ENCODE results near the gene SRGN.

SRGN gene

DNA sequence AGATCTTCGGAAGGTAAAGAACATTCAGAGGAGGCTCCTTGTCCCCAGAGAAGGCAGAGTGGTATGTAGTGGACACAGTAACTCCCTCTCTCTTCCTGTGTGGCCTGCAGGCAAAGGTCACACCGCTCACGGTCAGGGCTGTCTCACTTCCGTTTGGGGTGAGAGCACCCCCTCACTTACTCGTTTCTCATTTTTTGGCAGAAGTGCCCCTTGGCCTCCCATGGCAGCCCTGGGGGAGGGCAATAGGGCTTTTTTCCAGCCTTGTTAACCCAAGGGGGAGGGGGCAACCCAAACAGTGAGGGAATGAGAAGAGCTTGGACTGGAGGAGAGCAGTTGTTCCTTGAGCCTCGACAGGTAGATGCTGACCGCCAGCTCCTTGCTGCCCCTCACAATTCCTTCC, 31.8 kb upstream of the SRGN start:
- Mint-ChIP-seq H3K4me1 (peaks cover 75% of the 10 kb centered on the region), H3K4me3 (peak overlapping the region; percentile 60 to 75), H3K27me3 (no peaks in the 10 kb centered on the region), H3K9me3 (peaks cover 0 to 4% of the 10 kb centered on the region in 2 donors), H3K27ac (peak overlapping the region in 1 of 2 donors; percentile 77)
- DNase-seq (no peak), ATAC-seq (no peak)

DNA sequence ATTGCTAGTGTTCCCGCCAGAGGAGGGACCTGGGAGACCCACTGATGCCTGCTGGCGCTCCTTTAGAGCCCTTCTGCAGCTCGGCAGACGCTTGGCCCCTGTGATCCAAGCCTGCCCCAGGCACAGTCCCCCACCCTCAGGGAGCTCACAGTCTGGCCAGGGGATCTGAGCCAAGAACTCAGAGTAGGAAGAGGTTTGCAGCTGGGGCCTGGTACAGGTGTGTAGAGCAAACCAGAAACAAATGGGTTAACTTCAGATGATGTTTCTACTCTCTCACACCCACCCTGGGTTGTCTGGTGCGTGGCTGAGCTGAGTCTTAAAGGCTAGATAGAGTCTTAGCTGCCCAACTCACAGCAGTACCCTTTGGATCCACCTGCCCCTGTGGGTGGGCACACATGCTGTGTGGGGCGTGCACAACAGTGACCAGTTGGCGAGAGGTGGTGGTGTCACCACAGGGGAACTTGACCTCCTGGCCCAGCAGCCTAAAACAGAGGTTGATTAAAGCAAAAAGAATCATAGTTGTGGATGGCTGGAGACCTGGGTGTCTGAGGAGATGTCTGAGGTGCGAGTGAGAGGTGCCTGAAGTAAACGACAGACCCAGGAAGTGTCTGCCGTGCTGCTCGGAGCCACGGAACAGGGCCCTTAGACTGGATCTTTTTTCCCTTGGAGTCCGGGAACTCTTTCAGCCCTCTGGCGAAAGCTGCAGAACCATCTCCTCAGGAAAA, 31.2 kb upstream of the SRGN start:
- Mint-ChIP-seq H3K4me1 (peaks cover 75% of the 10 kb centered on the region), H3K27ac (peak overlapping the region; percentile 72 to 82), H3K9me3 (peaks cover 0 to 4% of the 10 kb centered on the region in 2 donors), H3K27me3 (no peaks in the 10 kb centered on the region), H3K4me3 (peak overlapping the region; percentile 72 to 75)
- DNase-seq (no peak), ATAC-seq (peak; percentile 6)

DNA sequence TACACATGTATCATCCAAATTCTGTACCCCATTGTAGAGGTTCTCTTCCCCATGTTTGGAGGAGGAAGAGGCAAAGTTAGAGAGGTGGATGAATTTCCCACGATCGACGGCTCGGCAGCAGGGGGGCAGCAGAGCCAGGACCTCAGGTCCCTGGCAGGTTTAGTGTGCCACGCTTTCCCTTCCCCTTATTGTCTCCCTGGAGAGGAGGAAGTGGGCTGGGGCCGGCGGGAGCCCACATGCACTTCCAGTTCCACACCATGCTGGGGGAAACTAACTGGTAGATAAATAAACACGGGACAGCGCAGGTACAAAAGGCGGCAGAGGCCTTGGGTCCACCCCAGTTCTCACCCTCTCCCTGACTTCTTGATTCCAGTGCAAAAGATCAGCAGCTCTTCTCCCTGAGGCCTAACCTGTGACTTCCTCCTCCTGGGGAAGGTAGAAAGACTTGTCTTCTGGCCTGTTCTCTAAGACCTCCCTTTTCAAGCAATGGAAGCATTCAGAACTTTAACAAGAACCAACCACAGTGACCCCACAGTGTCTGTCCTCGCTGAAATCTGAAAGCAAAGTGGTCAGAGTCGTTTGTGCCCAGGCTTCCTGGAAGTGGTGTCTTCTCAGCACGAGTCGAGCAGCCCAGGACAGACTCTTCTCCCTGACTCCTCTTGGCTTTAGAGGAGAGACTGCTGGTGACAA, 30.5 kb upstream of the SRGN start:
- H3K4me1 Mint-ChIP-seq, result peaks cover 75% of the 10 kb centered on the region

DNA sequence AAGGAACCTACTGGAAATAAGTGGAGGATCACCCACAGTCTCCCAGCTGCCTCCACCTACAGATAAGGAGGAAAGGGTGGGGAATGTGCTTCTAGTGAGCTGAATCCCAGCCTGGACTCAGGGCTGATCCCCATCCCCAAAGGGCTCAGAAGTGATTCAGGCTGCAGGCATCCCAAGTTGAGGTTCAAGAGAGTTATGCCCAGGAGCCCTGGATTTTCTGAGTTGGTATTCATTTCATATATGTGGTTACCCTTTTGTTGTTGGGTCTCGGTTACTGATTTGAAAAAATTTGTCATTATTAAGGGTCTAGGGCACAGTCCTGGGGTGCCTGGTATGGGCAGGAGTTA, 30.0 kb upstream of the SRGN start:
- Mint-ChIP-seq H3K4me1 (peaks cover 72% of the 10 kb centered on the region), H3K27me3 (no peaks in the 10 kb centered on the region), H3K4me3 (peak overlapping the region; percentile 72 to 75), H3K27ac (peak overlapping the region; percentile 42 to 86), H3K9me3 (no peaks in the 10 kb centered on the region)
- no peak for ATAC-seq
- no peak for DNase-seq

More for the DNA sequence above, 30.5 kb upstream of the SRGN start:
- peak; percentile 53 for ATAC-seq
- H3K9me3 Mint-ChIP-seq, result peaks cover 0 to 4% of the 10 kb centered on the region in 2 donors
- no peak for DNase-seq
- H3K27me3 Mint-ChIP-seq, result no peaks in the 10 kb centered on the region
- H3K4me3 Mint-ChIP-seq, result peak overlapping the region; percentile 72 to 75
- peak overlapping the region; percentile 42 to 86 for H3K27ac Mint-ChIP-seq

GRCh38 chr10:69060127-69060798, 27.6 kb upstream of the SRGN start:
- Mint-ChIP-seq H3K9me3 (no peaks in the 10 kb centered on the region), H3K4me1 (peaks cover 70% of the 10 kb centered on the region), H3K4me3 (no peak overlapping the region), H3K27me3 (no peaks in the 10 kb centered on the region), H3K27ac (no peak overlapping the region)
- DNase-seq (no peak), ATAC-seq (no peak)

- Mint-ChIP-seq H3K4me3 (peak overlapping the region; percentile 75 to 83), H3K27ac (peak overlapping the region; percentile 2 to 85), H3K27me3 (no peaks in the 10 kb centered on the region), H3K4me1 (peaks cover 70% of the 10 kb centered on the region), H3K9me3 (no peaks in the 10 kb centered on the region)
- DNase-seq (no peak), ATAC-seq (peak; percentile 41)
Observed at GRCh38 chr10:69061305-69062161, 26.4 kb upstream of the SRGN start.

DNA sequence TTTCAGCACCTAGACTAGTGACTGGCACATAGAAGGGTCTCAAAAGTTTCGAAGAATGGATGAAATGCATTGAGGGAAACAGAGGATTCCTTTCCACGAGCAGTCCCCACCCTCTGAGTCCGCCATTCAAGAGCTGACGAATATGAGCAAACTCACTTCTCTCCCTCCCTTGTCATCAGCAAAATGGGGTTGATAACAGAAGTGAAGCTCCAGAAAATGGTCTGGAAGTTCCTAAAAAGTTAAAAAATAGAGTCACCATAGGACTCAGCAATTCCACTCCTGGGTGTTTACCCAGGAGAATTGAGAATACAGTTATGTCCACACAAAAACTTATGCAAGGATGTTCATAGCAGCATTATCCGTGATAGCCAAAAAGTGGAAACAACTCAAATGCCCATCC, 25.0 kb upstream of the SRGN start:
- no peaks in the 10 kb centered on the region for H3K9me3 Mint-ChIP-seq
- H3K4me1 Mint-ChIP-seq, result peaks cover 57% of the 10 kb centered on the region
- no peak overlapping the region for H3K4me3 Mint-ChIP-seq
- DNase-seq (no peak), ATAC-seq (no peak)
- H3K27me3 Mint-ChIP-seq, result no peaks in the 10 kb centered on the region
- no peak overlapping the region for H3K27ac Mint-ChIP-seq

- H3K9me3 Mint-ChIP-seq, result no peaks in the 10 kb centered on the region
- no peak for ATAC-seq
- H3K27ac Mint-ChIP-seq, result no peak overlapping the region
- H3K4me1 Mint-ChIP-seq, result peaks cover 50% of the 10 kb centered on the region
- DNase-seq, result no peak
- no peak overlapping the region for H3K4me3 Mint-ChIP-seq
- no peaks in the 10 kb centered on the region for H3K27me3 Mint-ChIP-seq
Observed at GRCh38 chr10:69064762-69065328, 23.1 kb upstream of the SRGN start.

GRCh38 chr10:69065406-69066361, 22.2 kb upstream of the SRGN start:
- Mint-ChIP-seq H3K9me3 (no peaks in the 10 kb centered on the region), H3K27ac (peak overlapping the region; percentile 92 to 95), H3K4me1 (peaks cover 50% of the 10 kb centered on the region), H3K27me3 (no peaks in the 10 kb centered on the region), H3K4me3 (peak overlapping the region; percentile 73 to 77)
- peak; percentile 95 for ATAC-seq
- DNase-seq, result peak; percentile 39 to 69

DNA sequence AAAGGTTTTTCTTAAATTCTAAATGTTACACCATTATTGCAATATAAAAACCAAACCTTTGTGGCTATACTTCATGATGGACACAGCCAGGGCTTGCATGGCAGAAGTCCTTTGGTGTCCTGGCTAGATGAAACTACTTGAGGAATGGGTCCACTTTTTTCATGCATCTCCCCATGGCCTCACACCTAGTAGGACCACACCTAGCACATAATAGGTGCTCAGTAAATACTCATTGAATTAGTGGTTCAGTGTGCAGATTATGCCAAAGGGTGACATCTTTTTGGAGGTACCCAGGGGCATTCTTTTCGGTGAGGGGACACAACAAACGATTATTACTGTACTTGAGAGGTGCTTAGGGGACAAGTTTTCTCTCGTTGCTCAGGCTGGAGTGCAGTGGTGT, 20.7 kb upstream of the SRGN start:
- ATAC-seq, result no peak
- H3K4me1 Mint-ChIP-seq, result peaks cover 36% of the 10 kb centered on the region
- no peaks in the 10 kb centered on the region for H3K9me3 Mint-ChIP-seq
- DNase-seq, result no peak
- no peak overlapping the region for H3K4me3 Mint-ChIP-seq
- no peaks in the 10 kb centered on the region for H3K27me3 Mint-ChIP-seq
- H3K27ac Mint-ChIP-seq, result no peak overlapping the region

GRCh38 chr10:69068549-69068948, 19.4 kb upstream of the SRGN start:
- Mint-ChIP-seq H3K27me3 (no peaks in the 10 kb centered on the region), H3K4me1 (peaks cover 35% of the 10 kb centered on the region), H3K27ac (no peak overlapping the region), H3K4me3 (no peak overlapping the region), H3K9me3 (no peaks in the 10 kb centered on the region)
- no peak for DNase-seq
- ATAC-seq, result no peak

DNA sequence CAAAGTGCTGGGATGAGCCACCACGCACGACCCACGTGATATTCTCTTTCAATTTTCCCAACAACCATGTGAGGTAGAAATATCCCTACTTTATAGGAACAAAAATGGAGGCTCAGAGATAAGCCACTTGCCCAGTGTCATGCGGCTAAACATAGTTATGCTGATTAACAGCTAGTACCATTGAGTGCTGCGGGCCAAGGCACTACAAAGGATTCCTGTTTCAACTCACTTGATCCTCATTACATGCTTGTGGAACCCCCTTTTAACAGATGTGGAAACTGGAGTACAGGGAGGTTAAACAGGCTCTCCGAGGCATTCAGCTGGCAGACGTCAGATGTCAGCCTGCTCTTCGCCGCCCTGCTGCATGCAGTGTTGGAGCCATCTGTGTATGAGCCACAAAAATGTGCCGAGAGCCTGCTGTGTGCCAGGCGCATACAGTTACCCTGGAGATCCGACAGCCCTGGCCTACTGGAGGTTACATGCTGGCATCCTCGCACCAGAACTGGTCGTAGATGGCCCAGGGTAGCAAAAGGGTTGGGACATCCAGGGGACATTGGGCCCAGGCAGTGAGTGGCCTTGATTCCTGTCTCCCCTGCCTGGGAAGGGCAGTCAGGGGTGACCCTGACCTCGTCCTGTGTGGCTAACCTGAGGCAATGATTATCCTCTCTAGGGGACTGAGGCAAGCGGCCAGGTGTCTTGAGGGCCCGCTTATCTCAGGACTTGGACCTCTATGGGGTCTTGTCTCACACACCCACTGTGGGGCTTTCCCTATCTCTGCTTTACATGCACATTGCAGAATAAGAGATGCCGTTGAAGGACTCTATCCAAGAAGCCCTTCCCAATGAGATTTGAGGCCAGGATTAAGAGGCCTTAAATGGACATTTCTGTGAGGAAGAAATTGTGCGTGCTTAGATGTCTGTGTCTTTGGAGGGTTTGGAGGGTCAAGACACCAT, 18.5 kb upstream of the SRGN start:
- H3K4me3 Mint-ChIP-seq, result no peak overlapping the region
- no peak overlapping the region for H3K27ac Mint-ChIP-seq
- H3K4me1 Mint-ChIP-seq, result peaks cover 37% of the 10 kb centered on the region
- no peak for DNase-seq
- ATAC-seq, result no peak
- no peaks in the 10 kb centered on the region for H3K9me3 Mint-ChIP-seq
- no peaks in the 10 kb centered on the region for H3K27me3 Mint-ChIP-seq

DNA sequence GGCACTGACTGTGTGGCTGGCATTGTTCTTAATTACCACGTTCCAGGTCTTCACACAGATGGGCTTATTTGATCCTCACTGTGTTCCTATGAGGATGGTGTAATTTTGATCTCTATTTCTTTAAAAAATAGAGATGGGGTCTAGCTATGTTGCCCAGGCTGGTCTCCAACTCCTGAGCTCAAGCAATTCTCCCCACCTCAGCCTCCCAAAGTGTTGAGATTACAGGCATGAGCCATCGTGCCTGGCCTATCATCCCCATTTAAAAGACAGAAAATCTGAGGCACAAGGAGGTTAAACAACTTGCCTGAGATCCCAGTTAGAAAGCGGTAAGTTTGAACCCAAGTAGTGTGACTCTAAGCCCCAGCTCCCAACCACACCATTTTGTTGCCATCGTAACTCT, 17.0 kb upstream of the SRGN start:
- no peak overlapping the region for H3K4me3 Mint-ChIP-seq
- H3K27ac Mint-ChIP-seq, result no peak overlapping the region
- no peak for ATAC-seq

More for the DNA sequence above, 17.0 kb upstream of the SRGN start:
- H3K4me1 Mint-ChIP-seq, result peaks cover 25% of the 10 kb centered on the region
- no peaks in the 10 kb centered on the region for H3K9me3 Mint-ChIP-seq
- H3K27me3 Mint-ChIP-seq, result no peaks in the 10 kb centered on the region
- DNase-seq, result no peak
